Gastrocnemius medialis (tissue), 4 donors: ENCODE results near the gene GAL3ST3. TPM values are rescaled to one million over a fixed set of nuclear protein-coding genes. Genes with fewer than 3 reads are reported as not detected.

Experiments used
- ATAC-seq, 2 donors: fragments of 150-250 bp; one replicate each; pipeline ENCODE4 v1.9.1; 2016
- DNase-seq, 2 donors: peaks; one replicate each; pipeline ENCODE4 v3.0.0-alpha.2; 2019
- H3K27ac ChIP-seq, 4 donors: fragments of 200-600 bp; sonication (generic); 1 replicate in 1 of 4; 2 replicates in 3 of 4; pipeline ENCODE4 v1.5.1; 2016 to 2018; ENCODE audit warnings: mild to moderate bottlenecking in 2 of 4, moderate library complexity in 1 of 4
- H3K27me3 ChIP-seq, 3 donors: fragments of 200-600 bp; sonication (generic) in 2 of 3; 1 replicate in 1 of 3; 2 replicates in 2 of 3; pipeline versions ENCODE4 v1.5.1 to v1.6.0; 2016 to 2019; ENCODE audit warnings: mild to moderate bottlenecking in 1 of 3, moderate library complexity in 1 of 3
- H3K36me3 ChIP-seq, 2 donors: fragments of 200-600 bp; sonication (generic) in 1 of 2; one replicate each; pipeline ENCODE4 v1.5.1; 2017 to 2018
- H3K4me1 ChIP-seq, 2 donors: fragments of 200-600 bp; sonication (generic) in 1 of 2; one replicate each; pipeline ENCODE4 v1.5.1; 2016 to 2017; ENCODE audit warnings: mild to moderate bottlenecking in 2 of 2
- H3K4me3 ChIP-seq, 4 donors: fragments of 200-600 bp; sonication (generic) in 3 of 4; 1 replicate in 1 of 4; 2 replicates in 3 of 4; pipeline ENCODE4 v1.5.1; 2016 to 2019; ENCODE audit warnings: mild to moderate bottlenecking in 2 of 4
- H3K9me3 ChIP-seq, 3 donors: fragments of 200-600 bp; sonication (generic) in 2 of 3; 1 replicate in 1 of 3; 2 replicates in 2 of 3; pipeline ENCODE4 v1.5.1; 2016 to 2019
- CTCF ChIP-seq, 5 experiments: fragments of 450-650 bp in 3 of 5; fragments of 200-600 bp in 2 of 5; sonication (generic) in 2 of 5; IDR thresholded peaks in 4 of 5; conservative IDR thresholded peaks in 1 of 5; 1 replicate in 4 of 5; 2 replicates in 1 of 5; pipeline ENCODE4 v1.5.1; 2016 to 2019; ENCODE audit warnings: antibody characterized with exemption in 5 of 5, mild to moderate bottlenecking in 3 of 5, moderate library complexity in 3 of 5
- POLR2A ChIP-seq, 2 donors: fragments of 450-650 bp; IDR thresholded peaks; one replicate each; pipeline ENCODE4 v1.6.1; 2017; ENCODE audit warnings: antibody characterized with exemption in 2 of 2, mild to moderate bottlenecking in 2 of 2, moderate library complexity in 2 of 2
- in situ Hi-C, 4 donors: fragments of 200-750 bp; cut with MboI; loops; one replicate each; pipeline versions ENCODE4 v1.15.0 to v1.8.0; 2017; ENCODE audit warnings: low sequenced_read_pairs in 4 of 4
- intact Hi-C: fragments of 100-400 bp; cut with DNase I; formaldehyde crosslinking; loops from one replicate; pipeline ENCODE4 v1.15.1; 2023; ENCODE audit warnings: low total_unique reads
- total RNA-seq, 4 donors: library from RNA; depleted of rRNA; stranded (reverse); fragments of >200 nt; gene quantifications; one replicate each; pipeline versions ENCODE4 v1.1.0 to v1.2.3, GENCODE V29; 2016

The GAL3ST3 gene
- total RNA-seq, 4 donors from 2014 or later = 0.12 TPM; not detected in 3

GRCh38 chr11:66051766-66052663, 3.1 kb upstream of the GAL3ST3 start, which contains the start of gene SF3B2:
Gene SF3B2, plus strand, starts transcription at chr11:66052364. Its CDS starts 21 bp downstream, at chr11:66052385.
- H3K4me1 ChIP-seq = peaks cover 13 to 19% of the 10 kb centered on the region in 2 donors
- ATAC-seq = peak; percentile 94 to 95
- TF ChIP-seq CTCF (IDR thresholded peaks at IDR 0.05 in 4 of 5, conservative IDR thresholded peaks at IDR 0.05 in 1 of 5) (no peak), POLR2A (IDR thresholded peaks at IDR 0.05) (peak; percentile 39 to 69)
- H3K9me3 ChIP-seq = no peaks in the 10 kb centered on the region
- peak; percentile 96 to 97 for DNase-seq
- H3K36me3 ChIP-seq = peaks cover 0 to 36% of the 10 kb centered on the region in 2 donors
- intact Hi-C loops = loop anchor here (1.0 to 10.0 kb wide), 5 partner anchors 17 to 1373 kb away; partner anchors contain the start of genes BANF1, CFL1, EIF1AD and RAB1B
- H3K4me3 ChIP-seq = peak within 1 kb of the TSS; percentile 95 to 100 (median 98)
- H3K27ac ChIP-seq = peak within 1 kb of the TSS; percentile 83 to 94 (median 90)
- in situ Hi-C loops = no loop called here
- peaks cover 0 to 3% (median 0%) of the 10 kb centered on the region in 3 donors for H3K27me3 ChIP-seq

GRCh38 chr11:66051371-66051765, 2.4 kb upstream of the GAL3ST3 start:
- peak overlapping the region; percentile 95 to 100 (median 98) for H3K4me3 ChIP-seq
- no peak for ATAC-seq
- TF ChIP-seq POLR2A (IDR thresholded peaks at IDR 0.05) (no peak), CTCF (IDR thresholded peaks at IDR 0.05 in 4 of 5, conservative IDR thresholded peaks at IDR 0.05 in 1 of 5) (no peak)
- no peak for DNase-seq
- in situ Hi-C loops (no loop called here), intact Hi-C loops (loop anchor here (5.0 to 10.0 kb wide), 2 partner anchors 216 to 1373 kb away; partner anchors contain the start of genes RAB1B and RPS6KB2)
- H3K4me1 ChIP-seq = peaks cover 13 to 19% of the 10 kb centered on the region in 2 donors
- H3K9me3 ChIP-seq = no peaks in the 10 kb centered on the region
- peak overlapping the region; percentile 83 to 94 (median 90) for H3K27ac ChIP-seq
- peaks cover 0 to 29% of the 10 kb centered on the region in 2 donors for H3K36me3 ChIP-seq
- peaks cover 0 to 3% (median 0%) of the 10 kb centered on the region in 3 donors for H3K27me3 ChIP-seq

- intact Hi-C loops (loop anchor here (5.0 to 10.0 kb wide), 2 partner anchors 217 to 1374 kb away; partner anchors contain the start of genes RAB1B and RPS6KB2), in situ Hi-C loops (no loop called here)
- no peaks in the 10 kb centered on the region for H3K9me3 ChIP-seq
- peak overlapping the region; percentile 83 to 94 (median 90) for H3K27ac ChIP-seq
- no peak for DNase-seq
- H3K36me3 ChIP-seq = peaks cover 0 to 23% of the 10 kb centered on the region in 2 donors
- H3K4me1 ChIP-seq = peaks cover 13 to 19% of the 10 kb centered on the region in 2 donors
- TF ChIP-seq CTCF (IDR thresholded peaks at IDR 0.05 in 4 of 5, conservative IDR thresholded peaks at IDR 0.05 in 1 of 5) = no peak
- TF ChIP-seq POLR2A (IDR thresholded peaks at IDR 0.05) = no peak
- H3K27me3 ChIP-seq = peaks cover 0 to 3% (median 0%) of the 10 kb centered on the region in 3 donors
- no peak for ATAC-seq
- no peak overlapping the region for H3K4me3 ChIP-seq
Observed at GRCh38 chr11:66050581-66051231, 1.7 kb upstream of the GAL3ST3 start.

GRCh38 chr11:66047541-66048365, 1.2 kb downstream of the GAL3ST3 start:
- H3K4me3 ChIP-seq = no peak overlapping the region

More at GRCh38 chr11:66047541-66048365, 1.2 kb downstream of the GAL3ST3 start:
- ATAC-seq (no peak), DNase-seq (no peak)
- no peak for TF ChIP-seq CTCF (IDR thresholded peaks at IDR 0.05 in 4 of 5, conservative IDR thresholded peaks at IDR 0.05 in 1 of 5)
- no peak for TF ChIP-seq POLR2A (IDR thresholded peaks at IDR 0.05)
- no peak overlapping the region for H3K27ac ChIP-seq
- H3K27me3 ChIP-seq = peaks cover 0 to 3% (median 0%) of the 10 kb centered on the region in 3 donors
- intact Hi-C loops (no loop called here), in situ Hi-C loops (no loop called here)
- H3K9me3 ChIP-seq = no peaks in the 10 kb centered on the region
- H3K4me1 ChIP-seq = peaks cover 8 to 11% of the 10 kb centered on the region in 2 donors
- no peaks in the 10 kb centered on the region for H3K36me3 ChIP-seq
